ENCODE results near the gene TFF2.

DNA sequence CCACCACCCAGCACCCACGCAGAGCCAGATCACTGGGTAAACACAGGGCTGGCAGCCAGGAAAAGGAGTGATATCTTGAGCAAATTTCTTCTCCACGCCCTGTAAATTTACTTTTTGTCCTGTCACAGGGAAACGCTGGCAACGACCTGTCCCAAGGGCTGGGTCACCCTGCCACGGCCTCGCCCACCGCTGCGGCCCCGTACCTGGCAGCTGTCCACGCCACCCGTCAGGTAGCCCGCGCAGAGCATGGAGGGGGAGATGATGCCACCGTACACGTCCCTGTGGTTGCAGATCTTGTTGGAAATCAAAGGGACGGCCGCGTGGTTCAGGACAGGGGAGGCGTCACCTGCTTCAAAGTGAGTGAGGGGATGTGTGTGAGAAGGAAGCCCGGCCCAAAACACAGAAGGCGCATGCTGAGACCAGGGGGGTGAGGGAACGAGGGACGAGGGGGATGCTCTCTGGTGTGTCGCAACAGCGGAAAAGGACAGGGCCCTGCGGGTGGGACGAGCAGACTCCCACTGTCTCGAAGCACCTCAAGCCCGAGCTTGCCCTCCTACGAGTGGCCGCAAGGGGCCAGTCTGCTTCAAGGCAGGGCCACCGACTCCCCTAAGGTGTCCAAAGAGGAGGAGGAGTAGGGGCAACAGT lies 25.7 kb upstream of the TFF2 start:
- TF ChIP-seq POLR2A (IDR thresholded peaks at IDR 0.05) (no peak), CTCF (IDR thresholded peaks at IDR 0.05) (no peak), EP300 (IDR thresholded peaks at IDR 0.05) (no peak)
